Measurements from ENCODE around the gene PABPC3. TPM values are rescaled to one million over a fixed set of nuclear protein-coding genes. Genes with fewer than 3 reads are reported as not detected.

Gene PABPC3
- total and polyA plus RNA-seq, 2 of the 4 experiments (the other 2 are of a cell fraction): 0.15 to 0.18 TPM

DNA sequence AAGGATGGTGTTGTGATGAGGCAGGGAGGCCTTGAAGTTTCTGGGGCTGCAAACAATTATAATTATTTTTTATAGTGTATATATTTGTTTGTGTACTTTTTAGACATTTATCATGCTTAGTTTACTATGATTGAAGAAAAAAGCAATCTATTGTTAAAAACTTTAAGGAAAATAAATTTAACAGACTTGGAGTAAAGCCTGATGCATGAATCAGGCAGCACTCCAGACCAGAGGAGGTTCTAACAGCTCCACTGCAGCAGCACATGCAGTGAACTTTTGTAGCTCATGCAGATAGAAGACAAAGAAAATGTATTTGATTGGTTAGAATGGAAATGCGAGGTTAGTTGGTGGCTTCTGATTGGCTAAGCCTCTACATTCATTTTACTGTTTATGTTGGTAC lies 36.8 kb upstream of the PABPC3 start:
- Histone ChIP-seq H3K9me1 (ENCODE audit: insufficient read depth, low read length) (no peaks in the 10 kb centered on the region), H3K27me3 (ENCODE audit: control insufficient read depth, insufficient read depth, low read length) (no peaks in the 10 kb centered on the region), H3K14ac (replicated peaks; ENCODE audit: low read depth, low read length) (no peak overlapping the region), H4K91ac (ENCODE audit: insufficient read depth, low read depth, low read length) (no peak overlapping the region), H3K23ac (ENCODE audit: low read depth, low read length) (no peak overlapping the region), H4K20me1 (ENCODE audit: insufficient read depth, low read length) (no peaks in the 10 kb centered on the region), H3K4ac (ENCODE audit: low read depth, low read length) (no peak overlapping the region), H2BK20ac (ENCODE audit: low read depth, low read length) (no peak overlapping the region), H3K4me2 (ENCODE audit: low read depth, low read length) (no peak overlapping the region), H3K9me3 (ENCODE audit: control insufficient read depth, insufficient read depth, low read length) (no peaks in the 10 kb centered on the region), H3K56ac (ENCODE audit: extremely low read depth, insufficient read depth, low read length) (no peak overlapping the region), H3K9ac (ENCODE audit: low read depth, low read length) (no peak overlapping the region), H3K18ac (ENCODE audit: low read depth, low read length) (no peak overlapping the region), H4K5ac (ENCODE audit: low read depth, low read length) (no peak overlapping the region), H3K27ac (ENCODE audit: insufficient read depth, low read length) (no peak overlapping the region), H2BK15ac (ENCODE audit: low read depth, low read length) (no peak overlapping the region), H3K4me3 (ENCODE audit: insufficient read depth, low read depth, low read length) (no peak overlapping the region), H4K8ac (ENCODE audit: low read depth in 2 of 2, low read length in 2 of 2) (no peak overlapping the region), H2AK5ac (ENCODE audit: low read depth, low read length) (no peak overlapping the region), H2AK9ac (replicated peaks; ENCODE audit: low read depth, low read length, poor library complexity) (no peak overlapping the region), H3K4me1 (ENCODE audit: control insufficient read depth, insufficient read depth, low read length) (no peaks in the 10 kb centered on the region), H2AFZ (replicated peaks; ENCODE audit: low read length, poor library complexity) (no peak overlapping the region), H3K36me3 (ENCODE audit: control insufficient read depth, insufficient read depth, low read length) (no peaks in the 10 kb centered on the region), H3K79me1 (ENCODE audit: low read depth in 1 of 2, low read length in 2 of 2) (no peaks in the 10 kb centered on the region), H2BK5ac (ENCODE audit: low read depth, low read length, poor library complexity, severe bottlenecking) (no peak overlapping the region), H2BK120ac (ENCODE audit: low read depth, low read length) (no peak overlapping the region)
- dilution Hi-C loops (cut with HindIII; ENCODE audit: low sequenced_read_pairs, unreplicated experiment): no loop called here
- CTCF ChIA-PET: no interaction called here
- no CpG with 5 or more reads among the region's 1 CpG for WGBS, 2 experiments (ENCODE audit: extremely low coverage in 2 of 2, insufficient read length in 1 of 2)
- ATAC-seq (ENCODE audit: low read depth) (no peak), DNase-seq (no peak)
- TF ChIP-seq FOS (IDR thresholded peaks at IDR 0.05; ENCODE audit: low read depth, low read length): no peak
- no peak for TF ChIP-seq MAZ (IDR thresholded peaks at IDR 0.05; ENCODE audit: borderline replicate concordance, low read depth, low read length)
- TF ChIP-seq NFE2L2 (IDR thresholded peaks at IDR 0.05; ENCODE audit: low read depth, low read length): no peak
- intact Hi-C loops (cut with micrococcal nuclease): no loop called here
- BruUV-seq (replicated peaks): no TSS peak
- in situ Hi-C loops (cut with MboI; ENCODE audit: low sequenced_read_pairs): no loop called here
- POLR2A ChIA-PET (ENCODE audit: unreplicated experiment): no interaction called here

Measured in IMR-90 (cell line).